ENCODE measurements around the gene GPC5.

Gene GPC5

GRCh38 chr13:91739751-91740150 is 341.3 kb downstream of the GPC5 start:
- TF ChIP-seq CTCF (IDR thresholded peaks at IDR 0.05; ENCODE audit: extremely low read depth, missing control alignments): no peak

GRCh38 chr13:91740756-91741155 is 342.3 kb downstream of the GPC5 start:
- no peak for DNase-seq (ENCODE audit: low spot score)
- no peak for TF ChIP-seq CTCF (IDR thresholded peaks at IDR 0.05; ENCODE audit: extremely low read depth, missing control alignments)

More at GRCh38 chr13:91739751-91740150, 341.3 kb downstream of the GPC5 start:
- no peak for DNase-seq (ENCODE audit: low spot score)

- DNase-seq (ENCODE audit: low spot score): no peak
- no peak for TF ChIP-seq CTCF (IDR thresholded peaks at IDR 0.05; ENCODE audit: extremely low read depth, missing control alignments)
Observed at GRCh38 chr13:91741925-91742324, 343.5 kb downstream of the GPC5 start.

GRCh38 chr13:91744284-91744683 is 345.9 kb downstream of the GPC5 start:
- DNase-seq (ENCODE audit: low spot score): no peak
- TF ChIP-seq CTCF (IDR thresholded peaks at IDR 0.05; ENCODE audit: extremely low read depth, missing control alignments): no peak

GRCh38 chr13:91745967-91746366 is 347.5 kb downstream of the GPC5 start:
- no peak for TF ChIP-seq CTCF (IDR thresholded peaks at IDR 0.05; ENCODE audit: extremely low read depth, missing control alignments)
- DNase-seq (ENCODE audit: low spot score): no peak

- no peak for DNase-seq (ENCODE audit: low spot score)
- TF ChIP-seq CTCF (IDR thresholded peaks at IDR 0.05; ENCODE audit: extremely low read depth, missing control alignments): no peak
Observed at GRCh38 chr13:91747186-91747585, 348.8 kb downstream of the GPC5 start.

- no peak for TF ChIP-seq CTCF (IDR thresholded peaks at IDR 0.05; ENCODE audit: extremely low read depth, missing control alignments)
- no peak for DNase-seq (ENCODE audit: low spot score)
Observed at GRCh38 chr13:91748416-91749089, 350.1 kb downstream of the GPC5 start.

Data from GM20000 (cell line).